CD4-positive, alpha-beta T cell (primary cell): Measurements from ENCODE around the gene TMBIM6. TPM values are rescaled to one million over a fixed set of nuclear protein-coding genes. Genes with fewer than 3 reads are reported as not detected.
"Not testable (repeated sequence)": the region's sequence is repeated elsewhere in the genome, so short reads cannot be mapped to it uniquely, and the experiment has no call there.

Source experiments
- ATAC-seq: fragments of 200-7000 bp; cut with Tn5 transposase; one replicate; pipeline ENCODE4 v1.10.0; 2022; ENCODE audit warnings: mild to moderate bottlenecking; ENCODE audit not compliant: poor library complexity
- CTCF ChIA-PET: fragments of 350-600 bp; sonication (Branson Sonifier 250); formaldehyde crosslinking; loops from one replicate; lab custom pipeline; 2021; ENCODE audit warnings: antibody characterized with exemption, inconsistent platforms; lab: Charles Lee
- POLR2A ChIA-PET: fragments of 350-600 bp; sonication (Branson Sonifier 250); formaldehyde crosslinking; loops from one replicate; lab custom pipeline; 2021; ENCODE audit warnings: antibody characterized with exemption, inconsistent platforms; lab: Charles Lee
- DNase-seq, 14 experiments: peaks; one replicate each; pipeline ENCODE4 v3.0.0-alpha.2; 2013 to 2020; ENCODE audit warnings: mixed read lengths in 2 of 14
- H3K27ac ChIP-seq, 2 donors: one replicate each; pipeline versions ENCODE4 v1.5.1 to v1.7.0; 2013; ENCODE audit warnings: low read length in 2 of 2, low read depth in 1 of 2, mild to moderate bottlenecking in 1 of 2
- H3K27me3 ChIP-seq, 2 experiments: 1 replicate in 1 of 2; 2 replicates in 1 of 2; pipeline versions ENCODE4 v1.6.1 to v1.7.0; 2013; ENCODE audit warnings: low read length in 2 of 2, control low read depth in 1 of 2, mild to moderate bottlenecking in 1 of 2, moderate library complexity in 1 of 2; ENCODE audit not compliant: insufficient read depth in 2 of 2, control insufficient read depth in 1 of 2
- H3K36me3 ChIP-seq: one replicate; pipeline ENCODE4 v1.6.1; 2013; ENCODE audit warnings: low read length, control low read depth; ENCODE audit not compliant: insufficient read depth
- H3K4me1 ChIP-seq: one replicate; pipeline ENCODE4 v1.6.1; 2013; ENCODE audit warnings: low read length, control low read depth; ENCODE audit not compliant: insufficient read depth
- H3K4me3 ChIP-seq: one replicate; pipeline ENCODE4 v1.5.1; 2013; ENCODE audit warnings: mild to moderate bottlenecking, low read length, moderate library complexity
- H3K9me3 ChIP-seq, 2 experiments: 1 replicate in 1 of 2; 2 replicates in 1 of 2; pipeline versions ENCODE4 v1.6.1 to v1.7.0; 2013; ENCODE audit warnings: low read length in 2 of 2, mild to moderate bottlenecking in 2 of 2, control low read depth in 1 of 2, moderate library complexity in 1 of 2; ENCODE audit not compliant: control insufficient read depth in 1 of 2, insufficient read depth in 1 of 2
- H3K27ac Mint-ChIP-seq: one replicate; pipeline ENCODE4 v1.8.0; 2020; ENCODE audit warnings: mixed read lengths
- H3K27me3 Mint-ChIP-seq: one replicate; pipeline ENCODE4 v1.8.0; 2021; ENCODE audit warnings: mixed read lengths
- H3K36me3 Mint-ChIP-seq: one replicate; pipeline ENCODE4 v1.8.0; 2021; ENCODE audit warnings: low read depth, mixed read lengths
- H3K4me1 Mint-ChIP-seq: one replicate; pipeline ENCODE4 v1.8.0; 2021; ENCODE audit warnings: low read depth, mixed read lengths
- H3K4me3 Mint-ChIP-seq: one replicate; pipeline ENCODE4 v1.8.0; 2020; ENCODE audit warnings: mild to moderate bottlenecking, mixed read lengths
- H3K9me3 Mint-ChIP-seq: one replicate; pipeline ENCODE4 v1.8.0; 2020; ENCODE audit warnings: mixed read lengths
- CTCF ChIP-seq: fragments of 200-600 bp; IDR thresholded peaks from one replicate; pipeline ENCODE4 v1.8.0; 2022; ENCODE audit warnings: antibody characterized with exemption, mild to moderate bottlenecking
- intact Hi-C, 2 experiments: fragments of 100-400 bp; cut with DNase I in 1 of 2; cut with micrococcal nuclease in 1 of 2; formaldehyde crosslinking; loops; one replicate each; pipeline versions ENCODE4 v1.15.1 to v1.9.0; 2023 to 2025; cut with DNase I, micrococcal nuclease
- total RNA-seq, 174 experiments: library from RNA in 2 of 174; stranded (reverse) in 2 of 174; gene quantifications; one replicate each; pipeline ENCODE4 v1.2.3 and lab custom pipeline; 2021 to 2026

The TMBIM6 gene
- total RNA-seq, 2 experiments from 2014 or later: 274 to 279 TPM

- H3K36me3 Mint-ChIP-seq: no peaks in the 10 kb centered on the region
- no peak overlapping the region for H3K27ac Mint-ChIP-seq
- ATAC-seq (no peak), DNase-seq (no peak)
- H3K9me3 Mint-ChIP-seq: peaks cover 2% of the 10 kb centered on the region
- Histone ChIP-seq H3K4me1 (no peaks in the 10 kb centered on the region), H3K4me3 (no peak overlapping the region), H3K36me3 (no peaks in the 10 kb centered on the region), H3K9me3 (peaks cover 0 to 11% of the 10 kb centered on the region in 2 experiments), H3K27me3 (no peaks in the 10 kb centered on the region), H3K27ac (no peak overlapping the region)
- ChIA-PET CTCF (no interaction called here), POLR2A (no interaction called here)
- intact Hi-C loops: no loop called here
- TF ChIP-seq CTCF: no peak
- H3K4me3 Mint-ChIP-seq: no peak overlapping the region
- H3K4me1 Mint-ChIP-seq: no peaks in the 10 kb centered on the region
- H3K27me3 Mint-ChIP-seq: no peaks in the 10 kb centered on the region
These were observed 7.9 kb upstream of the TMBIM6 start for GRCh38 chr12:49733219-49734017.

- ATAC-seq, H3K27me3 Mint-ChIP-seq, CTCF ChIA-PET, H3K36me3 Mint-ChIP-seq, DNase-seq, H3K4me3 Mint-ChIP-seq, H3K9me3 Mint-ChIP-seq, H3K36me3 ChIP-seq, intact Hi-C loops, POLR2A ChIA-PET, H3K27me3 ChIP-seq, H3K27ac ChIP-seq, H3K4me1 Mint-ChIP-seq, H3K4me3 ChIP-seq, H3K4me1 ChIP-seq, H3K27ac Mint-ChIP-seq: not testable (repeated sequence)
- H3K9me3 ChIP-seq: peaks cover 0 to 11% of the 10 kb centered on the region in 2 experiments
These were observed 6.5 kb upstream of the TMBIM6 start for GRCh38 chr12:49734900-49735299.

- Histone ChIP-seq H3K4me1 (peaks cover 25% of the 10 kb centered on the region), H3K9me3 (peaks cover 0 to 11% of the 10 kb centered on the region in 2 experiments)
- CTCF ChIA-PET: interaction anchor here (1.0 kb wide), 1 partner anchor 10 kb away, joined by 3 read pairs; no protein-coding TSS in a partner anchor
- POLR2A ChIA-PET, H3K27ac Mint-ChIP-seq, H3K4me3 ChIP-seq, H3K27me3 ChIP-seq, intact Hi-C loops, H3K27ac ChIP-seq, H3K9me3 Mint-ChIP-seq, DNase-seq, H3K36me3 ChIP-seq, H3K27me3 Mint-ChIP-seq, H3K4me3 Mint-ChIP-seq, ATAC-seq: not testable (repeated sequence)
- Mint-ChIP-seq H3K4me1 (peaks cover 26% of the 10 kb centered on the region), H3K36me3 (peaks cover 21% of the 10 kb centered on the region)
These were observed 2.6 kb upstream of the TMBIM6 start for GRCh38 chr12:49738721-49739120.

- peaks cover 37% of the 10 kb centered on the region for H3K4me1 ChIP-seq
- ChIA-PET CTCF (interaction anchor here (1.2 to 2.7 kb wide), 14 partner anchors 10 to 418 kb away, joined by 4 to 53 read pairs (median 10); partner anchors contain the start of genes NCKAP5L and TROAP), POLR2A (interaction anchor here (1.6 to 2.2 kb wide), 6 partner anchors 24 to 126 kb away, joined by 7 to 77 read pairs (median 26); partner anchors contain the start of gene NCKAP5L)
- not testable (repeated sequence) for H3K27ac ChIP-seq, H3K4me3 ChIP-seq, H3K9me3 Mint-ChIP-seq, H3K4me3 Mint-ChIP-seq, H3K9me3 ChIP-seq, H3K27me3 ChIP-seq, ATAC-seq, H3K27me3 Mint-ChIP-seq, DNase-seq
- peaks cover 14% of the 10 kb centered on the region for H3K36me3 ChIP-seq
- Mint-ChIP-seq H3K27ac (peak overlapping the region; percentile 18), H3K36me3 (peaks cover 36% of the 10 kb centered on the region), H3K4me1 (peaks cover 41% of the 10 kb centered on the region)
- intact Hi-C loops: loop anchor here (2.0 to 5.0 kb wide), 5 partner anchors 31 to 427 kb away; partner anchors contain the start of genes CERS5 (in 1 of the 2), MCRS1 (in 1 of the 2) and NCKAP5L (in 1 of the 2)
These were observed 1.1 kb upstream of the TMBIM6 start for GRCh38 chr12:49740277-49740676.
